HG03139 (cell line): Measurements from ENCODE around the gene CDH13.

Experiments used
- ATAC-seq: cut with Tn5 transposase; IDR thresholded peaks from one replicate; pipeline ENCODE4 v1.9.1; 2021; ENCODE audit not compliant: unreplicated experiment

The CDH13 gene

DNA sequence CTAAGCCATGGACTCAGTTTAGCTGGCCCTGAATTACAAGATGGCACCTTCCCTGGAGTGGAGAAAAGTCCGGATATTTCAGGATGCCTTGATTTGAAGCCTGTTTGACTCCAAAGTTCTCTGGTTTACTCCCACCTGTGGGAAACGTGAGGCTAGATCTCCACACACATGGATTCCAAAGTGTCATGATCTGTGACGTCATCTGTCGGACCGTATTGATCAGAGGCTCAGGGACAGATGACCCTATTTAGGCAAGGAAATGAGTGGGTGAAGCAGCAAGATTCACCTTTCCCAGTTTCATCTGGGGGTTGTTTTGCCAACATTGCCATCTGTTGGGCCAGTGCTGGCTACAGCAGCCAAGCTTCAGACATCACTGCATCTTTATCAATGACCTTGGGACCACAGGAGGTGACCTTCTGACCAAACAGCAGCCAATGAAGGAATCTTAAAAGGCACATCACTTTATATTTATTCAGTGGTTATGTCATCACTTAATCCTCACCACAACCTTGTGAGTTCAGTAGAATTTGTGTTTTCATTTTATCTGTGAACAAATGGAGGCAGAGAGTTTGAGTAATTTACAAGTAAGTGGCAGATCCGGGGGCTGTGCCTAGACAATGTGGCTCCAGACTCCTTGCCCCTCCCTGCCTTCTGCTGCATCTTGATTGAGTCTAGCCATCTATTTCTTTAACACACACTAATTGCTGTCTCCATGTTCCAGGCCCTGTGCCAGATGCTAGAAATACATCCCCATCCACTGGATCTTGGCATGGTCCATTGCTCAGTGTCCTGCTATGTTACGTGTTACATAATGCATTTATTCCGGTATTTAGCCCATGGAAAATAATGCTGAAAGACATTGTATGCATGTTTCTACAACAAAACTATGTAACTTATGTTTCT lies 1.5 kb upstream of the CDH13 start:
- ATAC-seq, result no peak

DNA sequence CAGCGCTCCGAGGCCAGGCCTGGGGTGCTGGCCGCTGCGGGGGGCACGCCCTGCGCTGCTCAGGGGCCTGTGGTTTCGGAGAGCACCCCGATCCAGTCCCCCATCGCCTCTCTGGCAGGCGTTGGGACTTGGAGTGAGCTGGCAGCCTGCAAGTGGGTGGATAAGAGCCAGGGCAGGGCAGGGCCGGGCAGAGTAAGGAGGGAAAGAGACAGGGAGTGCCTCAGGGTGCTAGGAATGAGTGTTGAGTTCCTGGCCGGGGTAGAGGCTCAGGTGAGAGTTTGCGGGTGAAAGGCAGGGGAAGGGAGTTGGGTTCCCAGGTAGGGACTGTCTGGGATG lies 1.3 kb downstream of the CDH13 start:
- no peak for ATAC-seq

DNA sequence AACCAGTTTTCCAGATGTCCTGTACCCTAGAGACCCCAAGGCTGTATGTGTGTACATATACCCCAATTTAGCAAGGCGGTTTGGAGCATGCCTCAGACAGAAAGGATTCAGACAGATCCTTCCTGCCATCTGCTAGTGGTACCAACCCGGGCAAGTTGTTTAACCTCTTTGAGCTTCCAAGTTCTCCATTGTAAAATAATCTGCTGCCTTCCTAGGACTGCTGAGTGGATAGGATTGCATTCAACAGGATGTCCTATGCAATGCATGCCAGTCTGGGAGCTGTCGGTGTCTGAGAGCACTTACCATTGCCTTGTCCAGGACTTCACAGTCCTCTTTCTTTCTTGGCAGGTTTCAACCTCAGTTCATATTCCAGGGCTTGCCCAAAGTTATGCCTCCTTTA lies 1.9 kb downstream of the CDH13 start:
- ATAC-seq, result no peak

DNA sequence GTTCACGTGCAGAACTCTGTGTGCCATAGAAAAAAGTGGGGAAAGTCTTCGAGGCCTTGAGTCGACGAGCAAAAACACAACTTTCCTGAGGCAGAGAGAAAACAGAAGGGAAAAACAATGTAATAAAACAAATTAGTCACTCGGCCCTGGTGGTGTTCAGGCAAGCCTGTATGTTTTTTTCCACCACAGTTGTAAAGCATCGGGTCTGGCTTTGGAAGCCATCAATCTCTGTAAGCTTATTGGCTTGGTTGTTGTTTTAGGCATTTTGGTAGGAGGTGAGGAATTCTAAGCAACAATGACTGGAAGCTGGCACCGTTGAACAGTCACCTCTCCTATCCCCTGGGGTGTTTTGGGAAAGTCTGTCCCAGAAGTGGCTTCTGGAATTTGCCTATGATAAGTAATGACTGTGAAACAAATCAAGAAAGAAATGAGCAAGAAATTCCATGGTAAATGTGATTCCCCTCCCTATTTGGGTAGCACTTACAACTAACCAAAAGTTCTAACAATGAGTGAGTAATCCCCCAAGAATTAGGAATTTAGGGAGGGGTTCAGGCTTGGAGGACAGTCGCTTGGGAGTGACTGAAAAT lies 2.8 kb downstream of the CDH13 start:
- no peak for ATAC-seq

DNA sequence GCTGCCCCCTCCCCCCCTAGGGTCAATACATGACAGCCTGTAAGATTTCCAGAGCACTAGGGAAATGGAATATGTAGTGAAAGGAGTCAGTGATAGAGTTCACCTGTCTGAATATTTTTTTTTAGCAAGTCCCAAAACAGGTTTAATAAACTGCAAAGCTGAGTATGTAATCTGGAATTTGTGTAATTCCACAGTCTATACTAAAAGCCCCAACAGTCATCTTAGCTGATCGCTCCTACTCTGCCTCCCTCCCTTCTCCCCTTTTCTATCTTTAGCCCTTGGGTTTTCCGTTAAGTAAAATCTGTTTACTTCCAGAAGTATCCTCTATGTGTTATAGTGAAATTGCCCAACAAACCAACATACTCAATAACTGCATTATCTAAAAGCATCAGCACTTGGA lies 3.5 kb downstream of the CDH13 start:
- ATAC-seq, result no peak

DNA sequence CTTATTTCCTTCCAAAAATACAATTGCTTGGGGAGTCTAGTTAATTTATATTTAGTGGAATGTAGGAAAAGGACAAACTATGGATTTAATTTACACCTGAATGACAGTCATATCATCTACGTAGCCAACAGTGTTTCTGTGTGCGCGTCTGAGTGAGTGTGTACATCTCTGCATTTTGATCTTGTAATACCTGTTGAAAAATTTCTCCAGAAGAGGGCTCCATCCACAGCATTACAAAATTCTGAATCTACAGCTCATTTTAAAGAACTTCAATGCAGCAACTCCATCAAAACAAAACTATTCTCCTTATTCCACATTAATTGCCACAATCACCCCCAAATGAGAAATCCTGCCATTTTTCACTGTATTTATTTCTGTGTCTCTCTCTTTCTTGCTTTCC lies 3.9 kb downstream of the CDH13 start:
- no peak for ATAC-seq

DNA sequence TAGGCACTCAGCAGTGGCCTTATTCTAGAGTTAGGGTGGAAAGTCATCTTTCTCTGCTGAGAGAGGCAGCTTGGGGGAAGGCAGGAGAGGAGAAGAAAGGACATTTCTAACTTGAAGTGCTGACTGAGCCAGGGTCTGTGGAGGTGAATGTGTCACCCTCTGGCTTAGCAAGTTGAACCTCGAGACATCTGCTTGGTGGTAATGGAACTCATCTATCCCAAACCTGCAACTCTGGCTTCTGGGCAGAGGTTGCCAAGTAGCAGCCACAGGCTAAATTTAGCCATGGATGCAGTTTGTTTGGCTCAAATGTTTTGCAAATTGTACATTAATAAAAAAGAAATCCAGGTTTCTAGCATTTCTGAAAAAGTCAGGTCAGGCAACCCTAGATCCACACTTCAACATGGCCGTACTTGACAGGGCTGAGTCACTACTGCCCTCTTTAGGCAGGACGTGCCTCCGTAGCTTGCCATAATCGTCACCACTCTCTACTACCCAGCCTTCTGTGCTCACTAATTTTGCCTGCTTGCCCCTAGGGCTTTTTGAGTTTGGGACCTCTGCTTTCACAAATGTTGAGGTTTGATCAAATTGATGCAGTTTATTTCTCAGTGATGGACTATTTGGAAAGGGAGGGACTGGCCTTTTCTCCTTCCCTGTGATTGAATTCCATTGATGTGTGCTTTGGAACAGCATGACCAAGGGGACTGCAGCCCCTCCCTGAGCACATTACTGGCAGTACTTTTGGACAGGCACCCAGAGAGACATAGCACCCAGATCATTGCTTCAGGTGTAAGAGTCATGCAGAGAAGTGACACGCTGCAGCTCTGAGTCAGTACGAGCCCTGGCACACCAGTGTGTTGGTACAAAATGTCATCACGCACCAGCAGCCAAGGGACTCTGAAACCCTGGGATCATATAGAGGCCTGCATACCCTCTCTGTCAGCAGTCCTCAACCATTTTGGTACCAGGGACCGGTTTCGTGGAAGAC lies 5.2 kb downstream of the CDH13 start:
- ATAC-seq, result no peak

DNA sequence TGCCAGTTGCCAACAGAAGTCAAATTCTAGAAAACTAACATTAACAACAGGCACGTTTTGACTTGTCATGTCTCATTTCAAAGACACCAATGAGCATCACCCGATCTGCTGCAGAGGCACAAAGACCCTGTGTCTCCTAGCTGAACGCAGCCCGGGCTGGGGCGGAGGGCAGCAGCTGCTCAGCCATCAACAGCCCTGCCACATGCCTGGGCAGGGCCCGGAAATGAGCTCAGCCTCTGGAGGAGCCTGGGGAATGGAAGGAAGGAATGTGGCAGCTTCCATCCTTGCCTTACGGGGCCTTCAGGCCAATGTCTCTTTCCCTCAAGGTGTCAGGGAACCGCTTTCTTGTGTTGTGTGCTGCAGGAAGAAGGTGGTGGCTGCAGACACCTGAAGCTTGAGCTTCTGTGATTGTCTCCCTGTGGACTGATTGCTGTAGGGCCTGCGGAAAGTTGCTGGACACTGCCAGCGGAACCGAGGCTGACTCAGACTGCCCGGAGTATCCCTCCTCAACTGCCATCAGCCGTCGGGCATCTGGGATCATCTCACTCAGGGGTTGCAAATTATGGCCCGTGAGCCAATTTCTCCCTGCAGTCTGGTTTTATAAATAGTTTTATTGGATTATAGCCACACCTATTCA lies 7.3 kb downstream of the CDH13 start:
- no peak for ATAC-seq

DNA sequence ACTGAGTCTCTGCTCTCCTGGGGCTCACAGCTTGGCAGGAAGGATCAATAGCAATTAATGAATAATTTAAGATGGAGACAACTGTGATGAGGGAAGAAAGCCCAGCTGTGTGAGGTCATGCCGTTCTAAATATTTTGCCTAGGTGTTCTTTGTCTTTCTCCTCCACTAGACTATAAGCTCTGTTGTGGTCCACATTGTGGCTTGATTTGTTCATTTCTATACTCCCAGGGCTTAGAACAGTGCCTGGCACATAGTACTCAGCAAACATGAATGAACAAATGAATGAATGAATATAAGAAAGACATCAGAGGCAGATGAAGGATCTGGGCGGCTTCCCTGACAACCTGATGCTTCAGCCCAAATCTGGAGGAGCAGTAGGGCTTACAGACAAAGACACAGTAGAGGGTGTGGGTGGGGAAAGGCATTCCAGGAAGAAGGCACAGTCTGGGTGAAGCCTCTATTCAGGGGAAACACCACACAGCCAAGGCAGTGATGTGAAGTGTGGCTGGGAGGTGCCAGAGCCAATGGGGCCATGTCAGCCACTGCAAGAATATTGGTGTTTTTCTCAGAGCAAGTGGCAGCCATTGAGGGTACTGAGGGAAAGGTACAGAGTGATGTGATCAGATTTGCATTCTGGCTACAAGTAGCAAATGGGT lies 8.3 kb downstream of the CDH13 start:
- no peak for ATAC-seq

DNA sequence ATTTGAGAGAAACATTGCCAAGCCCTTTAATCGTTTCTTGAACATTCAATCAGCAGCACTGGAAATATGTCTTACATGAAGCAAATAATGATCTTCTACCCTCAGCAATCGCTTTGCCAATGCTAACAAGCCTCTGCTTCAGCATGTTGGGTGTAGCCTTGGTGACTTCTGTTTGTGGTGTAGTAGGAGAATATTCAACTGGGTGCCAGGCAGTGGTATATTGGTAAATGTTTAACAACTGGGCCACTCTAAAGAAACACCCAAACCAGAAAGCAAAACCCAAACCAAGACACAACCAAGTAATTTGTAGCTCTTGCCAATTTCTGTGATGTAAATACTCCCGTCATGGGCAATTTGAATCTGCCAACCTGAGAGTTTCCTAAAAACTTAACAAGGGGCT lies 9.7 kb downstream of the CDH13 start:
- no peak for ATAC-seq

DNA sequence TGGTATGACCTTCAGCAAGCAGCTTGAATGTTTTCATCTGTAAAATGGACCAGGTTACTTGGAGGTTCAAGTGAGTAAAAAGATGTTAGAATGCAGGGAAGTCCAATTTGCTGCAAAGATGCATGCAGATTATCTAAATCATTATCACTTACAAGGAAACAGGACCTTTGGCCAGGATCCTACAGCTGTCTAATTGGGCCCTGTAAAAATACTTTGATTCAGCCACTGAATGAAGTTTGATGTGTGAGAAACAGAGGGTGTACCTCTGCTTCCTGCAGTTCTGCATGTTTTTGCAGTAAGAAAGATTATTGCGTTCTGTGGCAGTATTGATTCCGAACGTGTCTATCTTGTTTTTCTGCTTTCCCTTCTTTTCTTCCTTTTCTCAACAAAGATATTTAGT lies 10.2 kb downstream of the CDH13 start:
- ATAC-seq, result no peak

DNA sequence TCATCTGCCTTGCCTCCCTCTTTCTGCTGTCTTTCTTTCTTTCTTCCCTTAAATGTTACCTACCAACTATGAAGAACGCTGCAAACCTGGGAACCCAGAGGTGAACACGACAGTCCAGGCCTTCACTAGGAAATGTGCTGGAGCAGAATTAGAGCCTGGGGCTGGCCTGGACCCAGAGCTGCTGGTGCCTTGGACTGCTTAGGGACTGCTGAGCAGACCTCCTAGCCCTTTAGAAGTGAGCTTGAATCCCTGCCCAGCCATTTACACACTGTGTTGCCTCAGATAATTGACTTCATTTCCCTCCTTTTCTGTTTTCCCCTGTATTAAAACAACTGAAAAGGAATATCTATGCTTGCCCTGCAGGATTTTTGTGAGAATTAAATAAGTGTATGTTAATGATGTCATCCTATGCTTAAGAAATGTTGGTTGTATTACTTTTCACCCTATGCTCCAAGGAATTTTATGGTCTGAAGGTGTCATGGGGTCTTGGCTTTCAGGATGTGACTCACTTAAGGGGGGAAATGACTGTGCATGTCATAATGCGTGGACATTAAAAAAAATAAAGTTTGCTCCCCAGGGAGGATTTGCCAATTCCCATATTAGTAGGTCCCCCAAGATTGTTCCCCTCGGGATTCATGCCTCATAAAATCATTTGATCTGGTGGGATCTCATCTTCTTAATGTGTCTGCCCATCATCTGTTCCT lies 11.5 kb downstream of the CDH13 start:
- ATAC-seq, result no peak

DNA sequence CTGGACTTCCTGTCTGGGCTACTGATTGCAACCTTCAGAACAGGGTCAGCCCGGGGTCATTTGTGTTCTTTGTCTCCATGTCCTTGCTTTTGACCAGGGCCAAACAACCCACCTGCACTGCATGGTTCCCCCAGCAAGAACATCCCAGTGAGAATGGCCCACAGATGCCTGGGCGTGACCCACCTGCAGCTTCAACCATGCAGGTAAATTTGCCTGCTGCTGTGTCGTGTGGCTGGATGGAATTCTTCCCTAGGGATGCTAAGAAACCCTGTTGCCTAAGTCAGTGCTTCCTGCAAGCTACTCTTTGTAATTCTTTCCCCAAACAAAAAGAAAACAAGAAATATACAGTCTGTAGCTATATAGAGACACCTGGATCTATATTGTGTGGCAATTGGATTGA lies 12.5 kb downstream of the CDH13 start:
- no peak for ATAC-seq

DNA sequence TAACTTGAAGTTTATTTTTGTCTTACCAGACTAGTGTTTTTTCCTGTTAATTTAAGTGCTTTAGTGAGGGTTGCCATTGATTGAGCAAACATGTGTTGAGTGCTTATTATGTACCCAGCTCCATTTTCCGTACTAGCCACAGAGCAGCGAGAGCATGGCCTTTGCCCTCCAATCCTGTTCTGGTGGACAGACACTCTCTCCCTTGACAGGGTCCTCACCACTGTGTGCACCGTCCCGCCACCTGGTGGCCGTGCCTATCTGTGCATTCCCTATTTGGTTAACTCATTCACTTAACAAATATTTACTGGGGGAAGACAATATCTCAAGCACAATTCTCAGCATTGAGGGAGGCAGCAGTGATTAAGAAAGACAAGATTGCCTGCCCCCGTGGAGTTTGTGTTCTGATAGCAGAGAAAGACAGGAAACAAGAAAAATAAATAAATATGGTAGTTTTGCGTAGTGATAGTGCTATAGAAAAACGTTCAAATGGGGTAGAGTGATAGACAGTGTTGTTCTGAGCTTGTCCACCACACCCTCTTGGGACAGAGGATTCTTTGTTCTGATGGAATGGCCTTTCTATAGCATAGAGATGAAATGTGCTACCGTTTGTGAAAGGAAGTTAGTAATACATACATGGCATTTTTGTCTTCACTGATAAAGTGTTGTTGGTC lies 13.0 kb downstream of the CDH13 start:
- peak; percentile 74 for ATAC-seq

DNA sequence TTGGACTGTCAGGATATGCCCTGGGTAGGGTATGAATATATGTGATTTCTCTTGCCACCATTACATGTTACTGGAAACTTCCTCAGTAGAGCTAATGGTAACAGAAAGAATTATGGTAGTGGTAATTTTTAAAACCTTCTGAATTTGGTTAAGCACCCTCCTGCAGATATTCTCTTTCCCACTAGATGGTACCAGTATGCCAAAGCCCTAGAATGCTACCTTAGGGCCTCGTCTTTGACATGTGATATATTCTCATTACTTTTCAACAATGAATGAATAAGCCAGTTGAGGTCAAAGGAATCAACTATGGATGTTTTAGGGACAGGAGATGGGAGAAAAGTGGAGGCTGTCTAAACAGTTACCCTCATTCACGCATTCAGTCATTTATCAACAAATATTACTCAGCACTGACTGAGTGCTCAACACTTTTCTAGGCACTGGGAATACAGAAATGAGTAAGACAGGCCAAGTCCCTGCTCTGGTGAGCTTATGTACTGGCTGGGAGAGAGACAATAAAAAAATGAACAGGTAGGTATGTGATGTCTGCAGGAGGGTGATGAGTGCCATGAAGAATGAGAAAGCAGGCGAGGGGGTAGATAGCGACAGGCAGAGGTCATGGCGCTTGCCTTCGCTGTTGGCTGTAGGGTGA lies 14.7 kb downstream of the CDH13 start:
- no peak for ATAC-seq

DNA sequence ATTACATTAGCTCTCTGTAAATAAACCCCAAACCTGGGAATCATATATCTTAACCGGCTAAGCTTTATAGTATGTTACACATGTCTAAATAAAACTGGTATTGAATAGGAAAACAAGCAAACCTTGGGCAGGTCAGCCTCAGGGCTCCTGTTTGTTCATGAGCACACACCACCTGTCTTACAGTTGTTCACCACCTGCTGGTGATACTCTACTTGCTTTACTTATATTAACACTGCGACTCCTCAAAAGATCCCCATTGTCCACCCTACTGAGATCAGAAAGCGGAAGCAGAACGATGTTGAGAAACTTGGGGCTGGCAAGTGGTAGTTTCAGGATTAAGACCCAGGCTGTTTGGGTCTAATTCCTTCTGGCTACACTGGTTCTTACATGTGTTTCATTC lies 16.4 kb downstream of the CDH13 start:
- no peak for ATAC-seq

DNA sequence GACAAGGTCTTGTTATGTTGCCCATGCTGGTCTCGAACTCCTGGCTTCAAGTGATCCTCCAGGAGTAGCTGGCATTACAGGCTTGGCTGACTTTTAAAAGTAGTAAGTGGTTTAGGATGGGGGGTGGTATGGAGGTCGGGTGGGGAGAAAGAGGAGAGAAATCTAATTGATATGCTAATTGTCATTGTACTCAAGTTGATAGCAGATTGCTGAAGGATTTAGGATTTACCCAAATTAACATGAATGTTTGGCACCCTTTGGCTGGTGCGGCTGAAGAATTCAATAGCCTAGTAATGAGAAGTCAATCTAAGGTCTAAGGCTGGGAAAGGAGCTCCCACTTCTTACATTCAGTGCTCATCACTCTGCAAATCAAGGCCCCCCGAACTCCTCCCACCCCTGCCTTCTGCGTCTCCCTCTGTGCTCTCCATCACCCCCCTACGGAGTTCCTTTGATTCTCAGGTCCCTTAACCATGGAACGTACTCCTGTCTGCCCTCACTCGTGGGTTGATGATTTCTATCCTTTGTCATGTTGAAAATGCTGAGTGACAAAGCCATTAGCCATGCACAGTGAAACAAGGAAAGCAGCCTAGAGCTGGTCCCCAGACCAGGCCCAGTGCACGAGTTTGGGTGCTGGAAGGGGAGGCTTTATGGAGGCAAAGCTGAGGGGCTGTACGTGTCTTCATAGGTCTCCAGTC lies 17.3 kb downstream of the CDH13 start:
- no peak for ATAC-seq

DNA sequence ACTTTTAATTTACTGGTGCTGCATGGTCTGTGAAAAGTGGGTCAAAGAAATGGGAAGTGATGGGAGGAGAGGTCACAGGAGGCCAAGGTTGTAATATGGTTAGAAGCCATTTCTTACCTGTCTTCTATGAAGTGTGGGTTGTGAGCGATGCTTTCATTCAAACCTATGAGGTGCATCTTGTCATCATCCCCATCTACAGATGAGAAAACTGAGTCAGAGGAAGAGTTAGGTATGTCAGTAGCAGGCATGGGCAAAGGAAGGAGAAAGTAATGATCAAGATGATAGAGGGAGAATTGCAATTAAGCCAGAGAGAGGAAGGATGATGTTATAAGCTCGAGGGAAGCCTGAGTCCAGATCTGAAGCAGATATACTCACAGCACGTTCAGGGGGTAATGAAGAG lies 19.7 kb downstream of the CDH13 start:
- no peak for ATAC-seq
